Neural progenitor cell (in vitro differentiated cells): ENCODE data around the gene MAEL. TPM values are rescaled to one million over a fixed set of nuclear protein-coding genes. Genes with fewer than 3 reads are reported as not detected.

ENCODE experiments used
- DNase-seq: peaks from one replicate; pipeline ENCODE4 v3.0.0-alpha.2; 2016; ENCODE audit warnings: low spot score
- H2AFZ ChIP-seq: fragments of 200-600 bp; sonication (generic); replicated peaks from 2 replicates; pipeline ENCODE4 v1.6.1; 2016; ENCODE audit warnings: antibody characterized with exemption
- H3F3A ChIP-seq: fragments of 200-600 bp; sonication (generic); 2 replicates; pipeline ENCODE4 v1.6.1; 2016; ENCODE audit warnings: antibody characterized with exemption, low read depth
- H3K27ac ChIP-seq: fragments of 200-600 bp; sonication (generic); 2 replicates; pipeline ENCODE4 v1.5.1; 2016; ENCODE audit warnings: mild to moderate bottlenecking
- H3K27me3 ChIP-seq: fragments of 200-600 bp; sonication (generic); 2 replicates; pipeline ENCODE4 v1.6.1; 2016; ENCODE audit warnings: mild to moderate bottlenecking, moderate library complexity
- H3K36me3 ChIP-seq: fragments of 200-600 bp; sonication (generic); 2 replicates; pipeline ENCODE4 v1.5.1; 2016
- H3K4me1 ChIP-seq: fragments of 200-600 bp; sonication (generic); 2 replicates; pipeline ENCODE4 v1.6.1; 2016; ENCODE audit warnings: mixed run types
- H3K4me2 ChIP-seq: fragments of 200-600 bp; sonication (generic); 2 replicates; pipeline ENCODE4 v1.6.1; 2016
- H3K4me3 ChIP-seq: fragments of 200-600 bp; sonication (generic); 2 replicates; pipeline ENCODE4 v1.5.1; 2016
- H3K79me2 ChIP-seq: fragments of 200-600 bp; sonication (generic); 2 replicates; pipeline ENCODE4 v1.6.1; 2016; ENCODE audit warnings: low read depth
- H3K9ac ChIP-seq: fragments of 200-600 bp; sonication (generic); 2 replicates; pipeline ENCODE4 v1.6.1; 2016
- H3K9me3 ChIP-seq: fragments of 200-600 bp; sonication (generic); 2 replicates; pipeline ENCODE4 v1.5.1; 2016; ENCODE audit warnings: low read depth
- H4K20me1 ChIP-seq: fragments of 200-600 bp; sonication (generic); 2 replicates; pipeline ENCODE4 v1.6.1; 2016; ENCODE audit warnings: low read depth
- H3K27ac Mint-ChIP-seq: 3 replicates; pipeline ENCODE4 v1.8.0; 2021; ENCODE audit warnings: mixed read lengths
- H3K27me3 Mint-ChIP-seq: 2 replicates; pipeline ENCODE4 v1.8.0; 2022; ENCODE audit warnings: low read depth, mild to moderate bottlenecking, inconsistent platforms, moderate library complexity, mixed read lengths; ENCODE audit not compliant: insufficient read depth
- H3K36me3 Mint-ChIP-seq: 3 replicates; pipeline ENCODE4 v1.8.0; 2021; ENCODE audit warnings: mixed read lengths
- H3K4me1 Mint-ChIP-seq: 3 replicates; pipeline ENCODE4 v1.8.0; 2021; ENCODE audit warnings: mixed read lengths
- H3K4me3 Mint-ChIP-seq: 3 replicates; pipeline ENCODE4 v1.8.0; 2021; ENCODE audit warnings: mild to moderate bottlenecking, moderate library complexity, mixed read lengths
- H3K9me3 Mint-ChIP-seq: 3 replicates; pipeline ENCODE4 v1.8.0; 2020; ENCODE audit warnings: mixed read lengths
- EZH2 ChIP-seq: fragments of 200-600 bp; sonication (generic); IDR thresholded peaks from 2 replicates; pipeline ENCODE4 v1.6.1; 2017; ENCODE audit warnings: antibody characterized with exemption, mild to moderate bottlenecking, moderate library complexity
- EZH2phosphoT487 ChIP-seq: fragments of 200-600 bp; sonication (generic); IDR thresholded peaks from 2 replicates; pipeline ENCODE4 v1.6.1; 2017; ENCODE audit warnings: antibody characterized with exemption
- total RNA-seq: library from RNA; depleted of rRNA; stranded (reverse); fragments of >200 nt; gene quantifications from 2 replicates; pipeline ENCODE4 v1.2.3, GENCODE V29; 2015; ENCODE audit warnings: low replicate concordance
- TF ChIP-seq, protein P1 (sequence below): fragments of 200-600 bp; sonication (generic); IDR thresholded peaks from 2 replicates; pipeline ENCODE4 v1.5.1; 2017; ENCODE audit warnings: antibody characterized with exemption, mild to moderate bottlenecking

MAEL gene
- total RNA-seq, 1 donor from 2014 or later: not detected

DNA sequence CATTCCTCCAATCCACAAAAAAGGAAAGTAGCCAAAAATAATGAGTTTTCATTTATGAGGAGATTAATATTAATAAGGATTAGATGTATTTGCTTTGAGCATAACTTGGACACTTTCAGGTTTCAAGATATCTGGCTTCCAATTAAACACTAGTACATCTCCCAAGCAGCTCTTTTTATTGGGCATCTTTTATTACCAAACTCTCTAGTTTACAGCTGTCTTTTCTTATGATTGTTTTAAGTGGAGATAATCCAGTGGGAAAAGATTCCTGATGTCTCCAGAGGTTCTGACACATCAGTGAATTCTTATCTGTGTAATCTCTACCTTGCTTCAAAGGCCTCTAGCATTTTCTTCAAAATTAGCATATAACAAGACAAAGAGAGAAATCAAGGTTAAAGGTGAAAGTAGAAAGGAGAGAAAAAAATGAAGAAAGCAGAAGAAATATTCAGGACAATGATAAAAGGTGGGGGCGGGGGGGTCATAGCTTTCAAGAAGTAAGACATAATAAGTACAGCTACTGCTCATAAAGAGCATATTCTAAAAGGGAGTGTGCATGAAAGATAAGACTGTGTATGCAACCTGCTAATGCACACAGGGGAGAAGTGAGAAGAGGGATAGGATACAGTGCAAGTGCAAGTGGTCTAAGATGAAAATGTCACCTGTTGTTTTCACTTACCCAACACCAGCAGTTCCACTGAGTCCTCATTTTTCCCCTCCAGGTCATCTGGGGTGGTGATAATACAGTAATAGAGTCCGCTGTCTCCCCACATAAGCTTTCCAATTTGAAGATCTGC lies 32.8 kb upstream of the MAEL start:
- peaks cover 15% of the 10 kb centered on the region for H3K9me3 Mint-ChIP-seq
- H3K4me3 Mint-ChIP-seq: no peak overlapping the region

DNA sequence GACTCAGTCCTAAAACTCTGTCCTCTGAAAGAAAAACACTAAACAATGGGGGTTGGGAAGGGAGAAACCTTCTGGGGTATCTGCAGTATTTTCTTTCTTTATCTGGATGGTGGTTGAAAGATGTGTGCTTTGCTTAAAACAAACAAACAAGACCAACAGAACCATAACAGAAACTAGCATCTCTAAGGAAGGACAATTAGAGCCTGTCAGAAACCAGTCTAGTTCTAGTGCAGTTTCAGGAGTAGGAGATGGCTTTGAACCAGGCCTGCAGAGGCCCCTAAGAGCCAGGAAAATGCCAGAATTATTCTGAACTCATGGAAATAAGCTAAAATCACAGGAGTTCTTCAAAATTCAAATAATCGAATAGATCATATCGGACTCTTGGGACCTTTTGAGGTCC lies 32.2 kb upstream of the MAEL start:
- H3K4me2 ChIP-seq: no peak overlapping the region
- Mint-ChIP-seq H3K4me3 (no peak overlapping the region), H3K36me3 (peaks cover 71% of the 10 kb centered on the region), H3K27me3 (no peaks in the 10 kb centered on the region), H3K27ac (no peak overlapping the region), H3K9me3 (peaks cover 19% of the 10 kb centered on the region), H3K4me1 (peaks cover 28% of the 10 kb centered on the region)
- H3K9ac ChIP-seq: no peak overlapping the region
- no peaks in the 10 kb centered on the region for H3K27me3 ChIP-seq
- H3K4me1 ChIP-seq: peaks cover 25% of the 10 kb centered on the region
- H3K36me3 ChIP-seq: no peaks in the 10 kb centered on the region
- no peak overlapping the region for H2AFZ ChIP-seq
- TF ChIP-seq EZH2 (no peak), EZH2phosphoT487 (no peak)
- TF ChIP-seq, protein P1, sequence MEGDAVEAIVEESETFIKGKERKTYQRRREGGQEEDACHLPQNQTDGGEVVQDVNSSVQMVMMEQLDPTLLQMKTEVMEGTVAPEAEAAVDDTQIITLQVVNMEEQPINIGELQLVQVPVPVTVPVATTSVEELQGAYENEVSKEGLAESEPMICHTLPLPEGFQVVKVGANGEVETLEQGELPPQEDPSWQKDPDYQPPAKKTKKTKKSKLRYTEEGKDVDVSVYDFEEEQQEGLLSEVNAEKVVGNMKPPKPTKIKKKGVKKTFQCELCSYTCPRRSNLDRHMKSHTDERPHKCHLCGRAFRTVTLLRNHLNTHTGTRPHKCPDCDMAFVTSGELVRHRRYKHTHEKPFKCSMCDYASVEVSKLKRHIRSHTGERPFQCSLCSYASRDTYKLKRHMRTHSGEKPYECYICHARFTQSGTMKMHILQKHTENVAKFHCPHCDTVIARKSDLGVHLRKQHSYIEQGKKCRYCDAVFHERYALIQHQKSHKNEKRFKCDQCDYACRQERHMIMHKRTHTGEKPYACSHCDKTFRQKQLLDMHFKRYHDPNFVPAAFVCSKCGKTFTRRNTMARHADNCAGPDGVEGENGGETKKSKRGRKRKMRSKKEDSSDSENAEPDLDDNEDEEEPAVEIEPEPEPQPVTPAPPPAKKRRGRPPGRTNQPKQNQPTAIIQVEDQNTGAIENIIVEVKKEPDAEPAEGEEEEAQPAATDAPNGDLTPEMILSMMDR: no peak
- H3K4me3 ChIP-seq: no peak overlapping the region
- no peak for DNase-seq
- no peaks in the 10 kb centered on the region for H4K20me1 ChIP-seq
- no peaks in the 10 kb centered on the region for H3K79me2 ChIP-seq
- H3K27ac ChIP-seq: no peak overlapping the region
- H3K9me3 ChIP-seq: no peaks in the 10 kb centered on the region
- H3F3A ChIP-seq: peaks cover 5% of the 10 kb centered on the region

More for the DNA sequence above, 32.8 kb upstream of the MAEL start:
- Histone ChIP-seq H3K79me2 (no peaks in the 10 kb centered on the region), H3F3A (peaks cover 11% of the 10 kb centered on the region), H3K4me3 (no peak overlapping the region), H2AFZ (no peak overlapping the region), H3K9ac (no peak overlapping the region), H3K4me1 (peaks cover 30% of the 10 kb centered on the region), H3K27ac (no peak overlapping the region), H4K20me1 (no peaks in the 10 kb centered on the region), H3K36me3 (no peaks in the 10 kb centered on the region), H3K27me3 (no peaks in the 10 kb centered on the region), H3K4me2 (no peak overlapping the region), H3K9me3 (no peaks in the 10 kb centered on the region)
- peaks cover 67% of the 10 kb centered on the region for H3K36me3 Mint-ChIP-seq
- TF ChIP-seq, protein P1: no peak
- TF ChIP-seq EZH2 (no peak), EZH2phosphoT487 (no peak)
- no peaks in the 10 kb centered on the region for H3K27me3 Mint-ChIP-seq
- H3K4me1 Mint-ChIP-seq: peaks cover 34% of the 10 kb centered on the region
- H3K27ac Mint-ChIP-seq: no peak overlapping the region
- DNase-seq: no peak

DNA sequence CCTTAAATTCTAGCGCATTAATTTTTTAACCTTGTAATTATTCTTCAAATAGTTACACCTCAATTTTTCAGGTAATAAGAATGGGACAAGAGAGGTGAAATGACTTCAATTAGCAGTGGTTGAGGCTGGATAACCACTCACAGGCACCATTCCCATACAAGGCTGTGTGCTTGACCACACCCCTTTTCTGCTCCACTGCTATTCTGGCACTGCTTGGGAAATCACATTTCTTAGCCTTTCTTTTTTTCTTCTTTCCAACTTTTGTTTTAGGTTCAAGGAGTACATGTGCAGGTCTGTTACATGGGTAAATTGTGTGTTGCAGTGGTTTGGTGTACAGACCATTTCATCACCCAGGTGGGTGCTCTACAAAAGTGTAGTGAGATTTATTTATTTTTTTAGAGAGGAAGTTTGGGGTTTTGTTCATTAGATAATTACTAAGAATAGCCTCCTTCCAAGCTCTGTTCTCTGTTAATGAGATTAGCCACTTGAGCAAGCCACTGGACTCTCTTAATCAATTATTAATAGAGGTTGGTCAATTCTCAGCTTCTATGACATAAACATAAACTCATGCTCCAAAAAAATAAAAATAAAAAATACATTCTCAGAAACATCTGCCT lies 28.1 kb upstream of the MAEL start:
- H2AFZ ChIP-seq: no peak overlapping the region
- DNase-seq: no peak
- Mint-ChIP-seq H3K4me1 (peaks cover 10% of the 10 kb centered on the region), H3K27ac (no peak overlapping the region), H3K36me3 (peaks cover 61% of the 10 kb centered on the region), H3K9me3 (peaks cover 34% of the 10 kb centered on the region), H3K4me3 (no peak overlapping the region), H3K27me3 (no peaks in the 10 kb centered on the region)
- no peaks in the 10 kb centered on the region for H3K27me3 ChIP-seq
- no peak overlapping the region for H3K9ac ChIP-seq
- no peaks in the 10 kb centered on the region for H3K79me2 ChIP-seq
- H3K4me1 ChIP-seq: peaks cover 8% of the 10 kb centered on the region
- H3F3A ChIP-seq: no peaks in the 10 kb centered on the region
- H3K36me3 ChIP-seq: no peaks in the 10 kb centered on the region
- H3K27ac ChIP-seq: no peak overlapping the region
- TF ChIP-seq, protein P1: no peak
- TF ChIP-seq EZH2 (no peak), EZH2phosphoT487 (no peak)
- H4K20me1 ChIP-seq: no peaks in the 10 kb centered on the region
- no peak overlapping the region for H3K4me3 ChIP-seq
- peak overlapping the region; percentile 45 for H3K4me2 ChIP-seq
- no peaks in the 10 kb centered on the region for H3K9me3 ChIP-seq
